GM19240 (cell line): Measurements from ENCODE around the gene INPP5E.

ENCODE experiments used
- DNase-seq: peaks from one replicate; pipeline ENCODE4 v3.0.0; 2011; ENCODE audit warnings: low spot score; ENCODE audit not compliant: insufficient read length

The INPP5E gene

DNA sequence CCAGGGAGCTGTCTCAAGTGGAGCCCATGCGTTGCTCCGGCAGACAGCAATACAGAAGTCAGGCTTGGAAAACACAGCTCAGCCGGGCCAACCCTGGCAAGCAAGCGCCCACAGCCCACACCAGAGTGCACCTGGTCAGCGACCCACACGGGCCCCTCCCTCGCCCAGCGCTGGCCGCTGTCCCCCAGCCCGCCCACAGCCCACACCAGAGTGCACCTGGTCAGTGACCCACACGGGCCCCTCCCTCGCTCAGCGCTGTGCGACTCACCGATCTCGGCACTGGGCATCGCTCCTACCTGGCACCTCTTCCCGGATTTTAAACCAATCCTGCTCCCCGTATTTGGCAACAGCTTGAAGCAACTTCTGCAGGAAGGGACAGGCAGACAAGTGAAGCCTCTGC, 52.4 kb downstream of the INPP5E start:
- no peak for DNase-seq

DNA sequence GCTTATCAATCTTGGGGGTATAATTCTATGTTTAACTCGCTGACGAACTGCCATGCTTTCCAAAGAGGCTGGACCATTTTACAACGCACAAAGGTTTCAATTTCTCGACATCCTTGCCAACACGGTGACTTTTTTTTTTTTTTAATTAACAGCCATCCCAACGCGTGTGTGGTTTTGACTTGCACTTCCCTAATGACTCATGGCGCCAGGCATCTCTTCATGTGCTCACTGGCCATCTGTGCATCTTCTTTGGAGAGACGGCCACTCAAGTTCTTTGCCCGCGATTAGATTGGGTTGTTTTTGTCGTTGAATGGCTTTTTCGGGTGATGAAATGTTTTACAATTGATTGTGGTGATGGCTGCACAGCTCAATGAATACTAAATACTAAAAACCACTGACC, 53.6 kb downstream of the INPP5E start:
- DNase-seq: no peak

DNA sequence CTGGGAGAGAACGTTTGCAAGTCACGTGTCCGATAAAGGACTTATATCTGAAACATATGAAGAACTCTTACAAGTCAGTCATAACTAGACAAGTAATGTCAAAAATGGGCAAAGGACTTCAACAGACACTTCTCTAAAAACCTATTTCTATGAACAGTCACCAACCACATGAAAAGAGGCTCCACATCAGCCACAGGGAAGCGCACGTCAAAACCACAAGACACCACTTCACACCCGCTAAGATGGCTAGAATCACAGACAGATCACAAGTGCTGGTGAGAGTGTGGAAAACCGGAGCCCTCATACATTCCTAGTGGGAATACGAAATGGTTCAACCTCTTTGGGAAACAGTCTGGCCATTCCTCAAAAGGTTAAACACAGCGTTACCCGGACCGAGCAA, 54.6 kb downstream of the INPP5E start:
- no peak for DNase-seq

DNA sequence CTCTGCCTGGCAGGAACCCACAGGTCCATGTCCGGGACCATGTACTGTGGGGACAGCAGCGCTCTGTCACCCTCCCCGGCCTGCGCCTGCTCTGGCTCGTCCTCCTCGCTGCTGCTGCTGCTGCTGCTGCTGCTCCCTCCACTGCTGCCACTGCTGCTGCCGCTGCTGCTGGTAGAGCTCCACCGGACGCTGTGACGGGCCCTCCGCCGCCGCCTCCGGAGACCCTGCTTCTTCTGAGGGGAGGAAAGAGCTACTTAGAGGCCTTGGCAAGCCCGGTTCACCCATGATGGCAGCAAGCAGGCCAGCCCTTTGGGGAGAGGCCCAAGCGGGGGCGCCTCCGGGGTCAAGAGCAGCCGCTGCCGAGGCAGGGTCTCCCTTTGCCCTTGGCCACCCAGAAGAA, 56.2 kb downstream of the INPP5E start:
- DNase-seq: no peak

DNA sequence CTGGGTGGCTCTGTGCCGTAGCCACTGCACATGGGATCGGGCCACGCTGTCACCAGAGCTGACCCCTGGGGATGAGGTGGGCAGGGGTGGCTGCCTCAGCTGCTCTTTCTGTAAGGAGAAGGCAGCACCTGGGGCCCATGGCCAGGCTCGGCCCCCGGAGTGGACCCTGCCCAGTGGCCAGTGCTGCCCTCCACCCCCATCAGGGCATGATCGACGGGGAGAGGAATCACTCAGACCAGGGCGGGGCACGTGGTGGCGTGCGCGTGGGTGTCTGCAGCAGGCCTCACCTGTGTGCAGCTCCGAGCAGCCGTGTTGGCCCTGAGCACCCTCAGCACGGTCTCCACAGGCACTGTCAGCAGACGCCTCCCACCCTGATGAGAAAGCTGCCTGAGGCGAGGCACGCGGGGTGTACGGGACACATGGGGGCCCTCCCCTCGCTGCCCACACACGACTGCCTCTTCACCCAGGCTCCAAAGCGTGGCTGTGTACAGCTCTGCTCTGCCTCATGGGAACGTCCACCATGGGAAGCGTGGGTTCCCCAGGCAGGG, 57.6 kb downstream of the INPP5E start:
- no peak for DNase-seq

DNA sequence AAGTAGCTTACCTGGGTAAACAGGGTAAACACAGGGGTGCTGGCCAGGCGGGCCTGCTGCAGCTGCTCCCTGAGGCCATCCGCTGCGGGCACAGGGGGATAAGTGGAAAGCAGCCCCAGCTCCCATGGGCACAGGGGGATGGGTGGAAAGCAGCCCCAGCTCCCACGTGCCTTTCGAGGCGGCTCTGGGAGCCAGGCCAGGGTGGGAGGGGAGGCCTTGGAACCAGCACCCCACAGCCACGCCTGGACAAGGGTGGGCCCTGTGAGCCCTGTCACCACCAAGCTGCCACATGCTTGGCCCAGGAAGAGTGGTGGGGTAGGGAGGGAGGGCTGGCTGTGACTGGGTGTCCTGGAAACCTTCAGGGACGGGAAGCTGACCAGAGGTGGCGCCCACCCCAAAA, 58.3 kb downstream of the INPP5E start:
- DNase-seq: no peak

DNA sequence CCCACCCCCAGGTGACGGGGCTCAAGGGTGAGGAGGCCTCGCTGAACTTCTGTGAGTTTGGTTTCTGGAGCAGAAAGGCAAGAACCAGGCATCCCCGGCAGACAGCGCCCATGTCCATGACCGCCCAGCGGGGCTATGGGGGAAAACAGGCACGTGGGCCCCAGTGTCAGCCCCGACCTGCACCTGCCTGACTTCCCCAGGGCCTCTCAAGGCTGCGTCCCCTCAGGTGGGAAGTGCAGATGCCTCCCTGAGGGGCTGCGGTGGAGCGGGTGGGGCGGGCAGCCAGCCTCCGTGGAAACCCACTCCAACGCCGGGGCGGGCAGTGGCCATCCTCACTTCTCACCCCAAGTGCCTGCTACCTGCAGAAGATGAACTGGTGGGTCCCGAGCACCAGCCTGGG, 59.3 kb downstream of the INPP5E start:
- DNase-seq: no peak

DNA sequence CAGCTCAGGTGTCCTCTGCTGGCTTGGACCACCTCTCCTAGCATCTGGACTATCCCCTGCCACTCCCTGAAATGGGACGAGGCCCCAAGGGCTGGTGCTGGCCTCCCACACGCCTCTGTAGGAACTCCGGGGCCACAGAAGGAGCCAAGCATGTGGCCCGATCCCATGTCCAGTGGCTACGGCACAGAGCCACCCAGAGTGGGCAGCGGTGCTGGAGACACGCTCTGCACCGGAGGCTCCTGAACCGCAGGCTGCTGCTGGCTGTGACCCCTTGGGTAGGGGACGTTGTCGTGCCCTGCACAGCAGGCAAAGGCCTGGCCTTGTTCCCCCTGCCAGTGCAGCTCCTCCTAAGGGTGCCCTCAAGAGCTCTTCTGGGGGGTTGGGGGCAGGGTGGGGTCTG, 59.8 kb downstream of the INPP5E start:
- no peak for DNase-seq

DNA sequence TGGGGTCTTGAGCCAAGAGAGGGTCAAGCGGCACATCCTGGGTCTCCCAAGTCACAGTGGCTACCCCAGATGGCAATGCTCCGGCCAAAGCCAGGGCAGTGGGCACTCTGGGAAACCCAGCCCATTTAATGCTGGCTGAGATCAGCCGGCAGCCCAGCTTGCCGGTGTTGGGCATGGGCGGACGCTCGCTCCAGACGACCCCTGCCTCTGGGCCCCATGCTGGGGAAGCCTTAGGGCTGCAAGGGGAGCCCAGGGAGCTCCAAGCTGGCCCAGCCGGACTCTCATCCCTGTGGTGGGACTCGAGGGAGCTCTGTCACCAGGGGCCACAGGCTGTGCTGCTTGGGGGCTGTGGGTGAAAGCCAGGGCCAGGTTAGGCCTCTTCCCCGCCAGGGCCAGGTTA, 60.2 kb downstream of the INPP5E start:
- no peak for DNase-seq

DNA sequence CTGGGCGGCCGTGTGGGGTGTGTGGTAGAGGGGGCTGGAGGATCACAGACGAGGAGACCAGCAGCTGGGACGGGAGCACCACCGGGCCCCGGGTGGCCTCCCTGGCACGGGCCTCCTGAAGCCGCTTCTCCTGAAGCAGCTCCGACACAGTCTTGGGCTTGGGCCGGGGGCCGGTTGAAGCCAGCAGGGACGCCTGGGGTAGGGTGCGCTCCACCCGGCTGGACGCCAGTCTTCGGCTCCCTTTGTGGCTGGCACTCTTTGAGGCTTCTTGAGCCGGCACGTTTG, 60.7 kb downstream of the INPP5E start:
- DNase-seq: no peak
